HepG2 (cell line): ENCODE measurements around the gene UBE2I. TPM values are rescaled to one million over a fixed set of nuclear protein-coding genes. Genes with fewer than 3 reads are reported as not detected.

ENCODE experiments used
- BHLHE40 ChIP-seq: IDR thresholded peaks from 2 replicates; pipeline ENCODE4 v1.6.1; 2011; ENCODE audit warnings: low read length, improper control_type of control experiment
- CERS6 ChIP-seq: sonication (generic); formaldehyde crosslinking; IDR thresholded peaks from 2 replicates; pipeline ENCODE4 v1.5.0; 2020; ENCODE audit warnings: missing genetic modification reagents
- CREB3 ChIP-seq: sonication (generic); formaldehyde crosslinking; IDR thresholded peaks from 2 replicates; pipeline ENCODE4 v1.5.0; 2020; ENCODE audit warnings: missing genetic modification reagents
- CREBL2 ChIP-seq: sonication (generic); formaldehyde crosslinking; IDR thresholded peaks from 2 replicates; pipeline ENCODE4 v1.8.1; 2023; ENCODE audit warnings: missing genetic modification reagents, mild to moderate bottlenecking, borderline replicate concordance
- GLI4 ChIP-seq: sonication (generic); formaldehyde crosslinking; IDR thresholded peaks from 2 replicates; pipeline ENCODE4 v1.5.1; 2020; ENCODE audit warnings: missing genetic modification reagents, mild to moderate bottlenecking, moderate library complexity, borderline replicate concordance
- GRHL1 ChIP-seq: sonication (generic); formaldehyde crosslinking; conservative IDR thresholded peaks from 2 replicates; pipeline ENCODE4 v1.8.0; 2022; ENCODE audit warnings: missing genetic modification reagents
- IRX3 ChIP-seq: sonication (generic); formaldehyde crosslinking; IDR thresholded peaks from 2 replicates; pipeline ENCODE4 v1.8.1; 2023; ENCODE audit warnings: mild to moderate bottlenecking, low read depth, missing genetic modification reagents, borderline replicate concordance
- KLF16 ChIP-seq, 2 experiments: sonication (generic) in 1 of 2; formaldehyde crosslinking in 1 of 2; IDR thresholded peaks; 2 replicates each; pipeline versions ENCODE4 v1.6.1 to v1.8.0; 2016 to 2023; ENCODE audit warnings: missing genetic modification reagents in 2 of 2, missing compliant biosample characterization in 1 of 2
- MATR3 ChIP-seq: sonication (generic); formaldehyde crosslinking; IDR thresholded peaks from 2 replicates; pipeline ENCODE4 v1.4.0; 2020; ENCODE audit warnings: missing genetic modification reagents
- MLXIP ChIP-seq: sonication (generic); formaldehyde crosslinking; IDR thresholded peaks from 2 replicates; pipeline ENCODE4 v1.9.0; 2021; ENCODE audit warnings: missing genetic modification reagents, borderline replicate concordance
- NBN ChIP-seq: fragments of 450-650 bp; conservative IDR thresholded peaks from 2 replicates; pipeline ENCODE4 v1.6.1; 2017
- NFAT5 ChIP-seq: sonication (generic); formaldehyde crosslinking; IDR thresholded peaks from 2 replicates; pipeline ENCODE4 v1.4.0; 2020; ENCODE audit warnings: missing genetic modification reagents
- NFE2L1 ChIP-seq: sonication (generic); formaldehyde crosslinking; IDR thresholded peaks from 2 replicates; pipeline ENCODE4 v1.4.0; 2020; ENCODE audit warnings: missing genetic modification reagents, mild to moderate bottlenecking, borderline replicate concordance
- NKX3-1 ChIP-seq: sonication (generic); formaldehyde crosslinking; IDR thresholded peaks from 2 replicates; pipeline ENCODE4 v1.5.0; 2020; ENCODE audit warnings: missing genetic modification reagents
- TBX3 ChIP-seq: fragments of 450-650 bp; IDR thresholded peaks from 2 replicates; pipeline ENCODE4 v1.6.1; 2017; ENCODE audit warnings: antibody characterized with exemption, mild to moderate bottlenecking, inconsistent platforms, borderline replicate concordance
- ZNF597 ChIP-seq: sonication (generic); formaldehyde crosslinking; IDR thresholded peaks from 2 replicates; pipeline ENCODE4 v1.5.0; 2020; ENCODE audit warnings: missing genetic modification reagents
- ZSCAN21 ChIP-seq: sonication (generic); formaldehyde crosslinking; IDR thresholded peaks from 2 replicates; pipeline ENCODE4 v1.8.0; 2022; ENCODE audit warnings: mild to moderate bottlenecking, missing genetic modification reagents, moderate library complexity, borderline replicate concordance
- polyA plus RNA-seq, 8 experiments: library from polyadenylated mRNA; depleted of rRNA in 3 of 8; stranded (reverse) in 7 of 8; unstranded in 1 of 8; fragments of >200 nt; fragmentation: Illumina TruSeq in 4 of 8; extraction: Trizol in 4 of 8; gene quantifications; 2 replicates each; pipeline versions ENCODE4 v1.2.1 to v1.2.3, GENCODE V29; 2011 to 2016; ENCODE audit warnings: low read depth in 4 of 8, missing spikeins in 1 of 8, mixed read lengths in 1 of 8; ENCODE audit not compliant: insufficient read depth in 1 of 8
- total RNA-seq, 5 experiments: library from RNA; depleted of rRNA; stranded (reverse); fragments of >200 nt; fragmentation: Illumina TruSeq; extraction: Trizol; gene quantifications; 2 replicates each; pipeline ENCODE4 v1.2.3, GENCODE V29; 2016; ENCODE audit warnings: low read depth in 1 of 5

Gene UBE2I
- total and polyA plus RNA-seq, 2 of the 13 experiments (the other 11 are each of a cell fraction or from before 2014, with no cell fraction given), result 75.8 to 98.9 TPM

GRCh38 chr16:1305823-1306222, 3.6 kb upstream of the UBE2I start (continued):
- TF ChIP-seq CERS6 (no peak), BHLHE40 (no peak), ZSCAN21 (CRISPR knock-in tag) (no peak), GRHL1 (CRISPR knock-in tag) (no peak), TBX3 (no peak), MLXIP (CRISPR knock-in tag) (no peak), NKX3-1 (no peak), MATR3 (no peak), KLF16 (CRISPR knock-in tag; IDR thresholded peaks at IDR 0.05) (no peak), CREBL2 (CRISPR knock-in tag) (no peak), NBN (no peak), CREB3 (CRISPR knock-in tag) (no peak), NFAT5 (no peak), GLI4 (CRISPR knock-in tag) (no peak), ZNF597 (CRISPR knock-in tag) (no peak), IRX3 (CRISPR knock-in tag) (no peak), NFE2L1 (no peak)
